Left ventricle myocardium inferior (tissue), 1 donor: ENCODE data around the gene TBC1D32. TPM values are rescaled to one million over a fixed set of nuclear protein-coding genes. Genes with fewer than 3 reads are reported as not detected.
"Not testable (repeated sequence)": the region's sequence is repeated elsewhere in the genome, so short reads cannot be mapped to it uniquely, and the experiment has no call there.

Experiments
- DNase-seq: peaks from one replicate; pipeline ENCODE4 v3.0.0-alpha.2; 2020
- H3K27ac ChIP-seq: fragments of 200-600 bp; replicated peaks from 2 replicates; pipeline ENCODE4 v1.8.0; 2021
- H3K27me3 ChIP-seq: fragments of 200-600 bp; 2 replicates; pipeline ENCODE4 v1.8.0; 2021; ENCODE audit warnings: low read depth
- H3K36me3 ChIP-seq: fragments of 200-600 bp; 2 replicates; pipeline ENCODE4 v1.8.0; 2021
- H3K4me1 ChIP-seq: fragments of 200-600 bp; 2 replicates; pipeline ENCODE4 v1.8.0; 2021
- H3K4me3 ChIP-seq: fragments of 200-600 bp; 2 replicates; pipeline ENCODE4 v1.8.0; 2021; ENCODE audit warnings: mild to moderate bottlenecking, moderate library complexity
- H3K9me3 ChIP-seq: fragments of 200-600 bp; replicated peaks from 2 replicates; pipeline ENCODE4 v1.8.0; 2021
- CTCF ChIP-seq: fragments of 200-600 bp; IDR thresholded peaks from 2 replicates; pipeline ENCODE4 v1.8.0; 2021; ENCODE audit warnings: antibody characterized with exemption, mild to moderate bottlenecking, borderline replicate concordance
- intact Hi-C: fragments of 100-400 bp; cut with micrococcal nuclease; formaldehyde crosslinking; loops from one replicate; pipeline ENCODE4 v1.11.0; 2022
- total RNA-seq: library from RNA; stranded (reverse); fragmentation: NEBNext Ultra II Directional; extraction: Animal tissue kit (Norgen Biotek cat#: 25700); gene quantifications from one replicate; pipeline ENCODE4 v1.2.1, GENCODE V29; 2021
- donor health status: DM: no; HTN: yes; CAD: no; lungs with severe emphysema.

TBC1D32 gene
- total RNA-seq, 1 donor from 2014 or later, result 3.5 TPM

- Histone ChIP-seq H3K9me3 (peaks cover 33% of the 10 kb centered on the region), H3K27ac (no peak overlapping the region), H3K36me3 (peaks cover 41% of the 10 kb centered on the region), H3K4me1 (no peaks in the 10 kb centered on the region), H3K27me3 (no peaks in the 10 kb centered on the region), H3K4me3 (no peak overlapping the region)
- intact Hi-C loops, result no loop called here
- no peak for DNase-seq
- no peak for TF ChIP-seq CTCF
Measured at GRCh38 chr6:121216928-121217327, 117.4 kb downstream of the TBC1D32 start.

- intact Hi-C loops, H3K27me3 ChIP-seq, H3K4me3 ChIP-seq, DNase-seq, H3K4me1 ChIP-seq, H3K27ac ChIP-seq: not testable (repeated sequence)
- H3K9me3 ChIP-seq, result peaks cover 30% of the 10 kb centered on the region
- H3K36me3 ChIP-seq, result peaks cover 37% of the 10 kb centered on the region
Measured at GRCh38 chr6:121213341-121213740, 120.9 kb downstream of the TBC1D32 start.

GRCh38 chr6:121210943-121211342, 123.3 kb downstream of the TBC1D32 start:
- intact Hi-C loops, result no loop called here
- Histone ChIP-seq H3K27ac (no peak overlapping the region), H3K36me3 (peaks cover 21% of the 10 kb centered on the region), H3K9me3 (peaks cover 20% of the 10 kb centered on the region), H3K4me1 (no peaks in the 10 kb centered on the region), H3K4me3 (no peak overlapping the region), H3K27me3 (no peaks in the 10 kb centered on the region)
- no peak for DNase-seq
- no peak for TF ChIP-seq CTCF

- H3K9me3 ChIP-seq, result no peaks in the 10 kb centered on the region
- H3K27me3 ChIP-seq, result no peaks in the 10 kb centered on the region
- intact Hi-C loops, result no loop called here
- H3K27ac ChIP-seq, result no peak overlapping the region
- TF ChIP-seq CTCF, result no peak
- no peaks in the 10 kb centered on the region for H3K4me1 ChIP-seq
- H3K36me3 ChIP-seq, result no peaks in the 10 kb centered on the region
- no peak for DNase-seq
- H3K4me3 ChIP-seq, result no peak overlapping the region
Measured at GRCh38 chr6:121205569-121205968, 128.7 kb downstream of the TBC1D32 start.

- Histone ChIP-seq H3K4me3 (no peak overlapping the region), H3K4me1 (no peaks in the 10 kb centered on the region), H3K27ac (no peak overlapping the region), H3K36me3 (peaks cover 5% of the 10 kb centered on the region), H3K9me3 (no peaks in the 10 kb centered on the region), H3K27me3 (no peaks in the 10 kb centered on the region)
- no peak for DNase-seq
- intact Hi-C loops, result no loop called here
- TF ChIP-seq CTCF, result no peak
Measured at GRCh38 chr6:121201105-121201504, 133.2 kb downstream of the TBC1D32 start.

- intact Hi-C loops, result not testable (repeated sequence)
Measured at GRCh38 chr6:121196042-121196441, 138.2 kb downstream of the TBC1D32 start.

GRCh38 chr6:121190122-121190521, 144.2 kb downstream of the TBC1D32 start:
- DNase-seq, result no peak
- H3K36me3 ChIP-seq, result no peaks in the 10 kb centered on the region
- intact Hi-C loops, result no loop called here
- H3K27me3 ChIP-seq, result no peaks in the 10 kb centered on the region
- no peaks in the 10 kb centered on the region for H3K9me3 ChIP-seq
- H3K4me1 ChIP-seq, result no peaks in the 10 kb centered on the region
- no peak overlapping the region for H3K27ac ChIP-seq
- no peak for TF ChIP-seq CTCF
- no peak overlapping the region for H3K4me3 ChIP-seq

More at GRCh38 chr6:121196042-121196441, 138.2 kb downstream of the TBC1D32 start:
- H3K27ac ChIP-seq, H3K36me3 ChIP-seq, H3K9me3 ChIP-seq, DNase-seq, H3K4me1 ChIP-seq, H3K4me3 ChIP-seq, H3K27me3 ChIP-seq: not testable (repeated sequence)
